SK-N-SH treated with all-trans-retinoic acid at 6 μM for 48 hours (cell line): ENCODE results near the gene NAA11.

Source experiments
- ISL1 ChIP-seq: fragments of 250-450 bp; sonication (Bioruptor Pico); IDR thresholded peaks from 2 replicates; pipeline ENCODE4 v2.1.2; 2022; ENCODE audit warnings: mild to moderate bottlenecking, moderate library complexity
- RARB ChIP-seq: fragments of 250-450 bp; sonication (Bioruptor Pico); IDR thresholded peaks from 2 replicates; pipeline ENCODE4 v1.8.0; 2021; ENCODE audit warnings: mild to moderate bottlenecking, moderate library complexity

DNA sequence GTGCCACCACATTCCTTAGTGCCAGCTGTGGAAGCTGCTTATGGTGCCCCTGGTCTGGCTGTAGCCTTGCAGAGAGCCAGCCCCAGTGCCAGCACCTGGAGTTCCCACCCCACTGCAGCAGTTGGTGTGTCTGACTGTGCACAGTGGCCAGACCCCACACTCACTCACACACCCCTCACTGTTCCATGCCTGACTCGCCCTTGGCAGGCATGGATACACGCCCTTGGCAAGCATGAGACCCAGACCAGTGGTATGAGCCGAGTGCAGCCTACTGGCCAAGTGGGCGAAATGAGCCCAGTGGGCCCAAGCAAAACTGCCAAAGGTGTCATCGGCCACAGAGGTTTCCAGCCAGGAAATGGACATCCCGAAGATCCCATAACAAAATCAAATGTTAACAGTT is 27.4 kb downstream of the NAA11 start:
- TF ChIP-seq ISL1 (CRISPR knock-in tag) (no peak), RARB (no peak)
